Measurements from ENCODE around the gene NFATC2. TPM values are rescaled to one million over a fixed set of nuclear protein-coding genes. Genes with fewer than 3 reads are reported as not detected.
"Not testable (repeated sequence)": the region's sequence is repeated elsewhere in the genome, so short reads cannot be mapped to it uniquely, and the experiment has no call there.

Gene NFATC2
- total and polyA plus RNA-seq, 2 of the 8 experiments (the other 6 are each of a cell fraction or from before 2014, with no cell fraction given) = 0.27 to 0.91 TPM

DNA sequence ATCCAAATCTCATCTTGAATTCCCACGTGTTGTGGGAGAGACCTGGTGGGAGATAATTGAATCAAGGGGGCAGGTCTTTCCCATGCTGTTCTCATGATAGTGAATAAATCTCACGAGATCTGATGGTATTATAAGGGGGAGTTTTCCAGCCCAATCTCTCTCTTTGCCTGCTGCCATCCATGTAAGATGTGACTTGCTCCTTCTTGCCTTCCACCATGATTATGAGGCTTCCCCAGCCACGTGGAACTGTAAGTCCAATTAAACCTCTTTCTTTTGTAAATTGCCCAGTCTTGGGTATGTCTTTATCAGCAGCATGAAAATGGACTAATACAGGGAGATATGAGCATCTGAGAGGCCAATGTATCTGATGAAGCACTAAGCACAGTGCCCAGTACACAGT is 26.0 kb upstream of the NFATC2 start:
- not testable (repeated sequence) for H3K18ac ChIP-seq (ENCODE audit: extremely low read depth, low read length); H4K5ac ChIP-seq (ENCODE audit: insufficient read length, low read depth, low read length); H3K14ac ChIP-seq (ENCODE audit: insufficient read length); H2AK5ac ChIP-seq (ENCODE audit: low read depth, low read length); H2BK12ac ChIP-seq (ENCODE audit: low read depth, low read length); H2BK5ac ChIP-seq (ENCODE audit: low read depth, low read length); H4K8ac ChIP-seq (ENCODE audit: extremely low read depth, insufficient read depth, low read length); FAIRE-seq; H2BK20ac ChIP-seq (ENCODE audit: low read length); H3K27ac ChIP-seq (ENCODE audit: low read depth, low read length); H3K23ac ChIP-seq (ENCODE audit: insufficient read length); H2BK15ac ChIP-seq (ENCODE audit: low read length); H3K4me3 ChIP-seq (ENCODE audit: extremely low read depth in 1 of 4, insufficient read depth in 2 of 4, low read depth in 3 of 4, low read length in 4 of 4); H3K4ac ChIP-seq (replicated peaks; ENCODE audit: insufficient read length, low read depth, low read length); H3K4me1 ChIP-seq (replicated peaks in 1 of 4; ENCODE audit: control insufficient read depth in 3 of 4, insufficient read depth in 4 of 4, low read length in 3 of 4); H3K79me2 ChIP-seq (ENCODE audit: control insufficient read depth in 1 of 2, insufficient read depth in 2 of 2, low read length in 2 of 2); H3K4me2 ChIP-seq (ENCODE audit: insufficient read depth in 1 of 2, low read depth in 2 of 2, low read length in 2 of 2); H3K56ac ChIP-seq (replicated peaks; ENCODE audit: insufficient read length, low read depth, low read length); DNase-seq (ENCODE audit: low read depth in 1 of 2, low spot score in 2 of 2); H3K23me2 ChIP-seq (ENCODE audit: low read depth, low read length); H3K9me3 ChIP-seq (ENCODE audit: insufficient read depth in 2 of 2, low read depth in 1 of 2, low read length in 1 of 2); H3K79me1 ChIP-seq (ENCODE audit: low read depth, low read length); H2BK120ac ChIP-seq (replicated peaks; ENCODE audit: low read depth, low read length); H3K9ac ChIP-seq (replicated peaks in 1 of 4; ENCODE audit: extremely low read depth in 1 of 4, low read depth in 3 of 4, low read length in 3 of 4); H4K91ac ChIP-seq (replicated peaks; ENCODE audit: insufficient read length, low read length); H3K36me3 ChIP-seq (ENCODE audit: control insufficient read depth in 2 of 4, insufficient read depth in 4 of 4, low read length in 3 of 4); H2AFZ ChIP-seq (ENCODE audit: low read length); H4K20me1 ChIP-seq (replicated peaks in 1 of 2; ENCODE audit: control insufficient read depth in 1 of 2, insufficient read depth in 2 of 2, low read length in 2 of 2)
- ChIA-PET CTCF (ENCODE audit: partially characterized antibody) (interaction anchor here (1.3 kb wide), 1 partner anchor 27 kb away, joined by 3 read pairs; no protein-coding TSS in a partner anchor), POLR2A (ENCODE audit: partially characterized antibody) (interaction anchor here (1.3 kb wide), 1 partner anchor 18 kb away, joined by 3 read pairs; no protein-coding TSS in a partner anchor)
- H3K27me3 ChIP-seq (replicated peaks in 1 of 4; ENCODE audit: control insufficient read depth in 3 of 4, extremely low read depth in 1 of 4, insufficient read depth in 3 of 4, low read length in 3 of 4) = peaks cover 4 to 14% (median 10%) of the 10 kb centered on the region in 4 experiments
- 86% methylated on average over 3 of the region's 3 CpGs; no CpG with 5 or more reads in 1 of the 2 experiments for WGBS, 2 experiments (ENCODE audit: extremely low coverage in 1 of 2, insufficient coverage in 1 of 2, insufficient read length in 1 of 2, insufficient replicate concordance in 2 of 2, low coverage in 1 of 2, low lambda C conversion rate in 2 of 2, missing lambda C conversion rate in 1 of 2)
